RWPE2 (cell line): ENCODE data around the gene PPP4R1.

ENCODE experiments used
- ATAC-seq: fragments of 200-7000 bp; cut with Tn5 transposase; 3 replicates; pipeline ENCODE4 v1.9.1; 2021; ENCODE audit warnings: low read depth
- DNase-seq: peaks from one replicate; pipeline ENCODE4 v3.0.0-alpha.2; 2020; ENCODE audit warnings: low spot score
- H3K27ac ChIP-seq: fragments of 450-650 bp; 2 replicates; pipeline ENCODE4 v1.5.1; 2017; ENCODE audit warnings: mild to moderate bottlenecking; ENCODE audit not compliant: poor library complexity, severe bottlenecking
- H3K27me3 ChIP-seq: fragments of 250-450 bp; sonication (Bioruptor Pico); 2 replicates; pipeline ENCODE4 v1.5.1; 2021; ENCODE audit warnings: mild to moderate bottlenecking, moderate library complexity; ENCODE audit not compliant: insufficient read depth, poor library complexity, severe bottlenecking
- H3K36me3 ChIP-seq: fragments of 250-450 bp; sonication (Bioruptor Pico); 2 replicates; pipeline ENCODE4 v1.5.1; 2020; ENCODE audit warnings: low read depth, mild to moderate bottlenecking, moderate library complexity
- H3K4me1 ChIP-seq: fragments of 250-450 bp; sonication (Bioruptor Pico); 2 replicates; pipeline ENCODE4 v1.5.1; 2021; ENCODE audit warnings: mild to moderate bottlenecking, moderate library complexity; ENCODE audit not compliant: insufficient read depth, poor library complexity, severe bottlenecking
- H3K4me3 ChIP-seq: fragments of 250-450 bp; sonication (Bioruptor Pico); 2 replicates; pipeline ENCODE4 v1.5.1; 2021; ENCODE audit warnings: mild to moderate bottlenecking, moderate library complexity; ENCODE audit not compliant: severe bottlenecking
- H3K9me3 ChIP-seq: fragments of 250-450 bp; sonication (Bioruptor Pico); 2 replicates; pipeline ENCODE4 v1.5.1; 2021; ENCODE audit warnings: mild to moderate bottlenecking, moderate library complexity; ENCODE audit not compliant: severe bottlenecking
- CTCF ChIP-seq: fragments of 450-650 bp; IDR thresholded peaks from one replicate; pipeline ENCODE4 v1.5.1; 2017; ENCODE audit warnings: mild to moderate bottlenecking, moderate library complexity; ENCODE audit not compliant: poor library complexity, severe bottlenecking

Gene PPP4R1

GRCh38 chr18:9570255-9570654 is 44.1 kb downstream of the PPP4R1 start:
- TF ChIP-seq CTCF: no peak
- ATAC-seq (no peak), DNase-seq (no peak)
- Histone ChIP-seq H3K27me3 (no peaks in the 10 kb centered on the region), H3K4me3 (no peak overlapping the region), H3K9me3 (no peaks in the 10 kb centered on the region), H3K36me3 (peaks cover 100% of the 10 kb centered on the region), H3K27ac (no peak overlapping the region), H3K4me1 (no peaks in the 10 kb centered on the region)

- DNase-seq (no peak), ATAC-seq (no peak)
- Histone ChIP-seq H3K27me3 (no peaks in the 10 kb centered on the region), H3K4me1 (no peaks in the 10 kb centered on the region), H3K36me3 (peaks cover 98% of the 10 kb centered on the region), H3K4me3 (no peak overlapping the region), H3K9me3 (no peaks in the 10 kb centered on the region), H3K27ac (no peak overlapping the region)
- no peak for TF ChIP-seq CTCF
These were observed 45.2 kb downstream of the PPP4R1 start for GRCh38 chr18:9569178-9569577.

GRCh38 chr18:9568186-9568585 is 46.2 kb downstream of the PPP4R1 start:
- Histone ChIP-seq H3K36me3 (peaks cover 98% of the 10 kb centered on the region), H3K27ac (no peak overlapping the region), H3K4me1 (no peaks in the 10 kb centered on the region), H3K4me3 (no peak overlapping the region), H3K27me3 (no peaks in the 10 kb centered on the region), H3K9me3 (no peaks in the 10 kb centered on the region)
- ATAC-seq (no peak), DNase-seq (no peak)
- no peak for TF ChIP-seq CTCF

- Histone ChIP-seq H3K36me3 (peaks cover 98% of the 10 kb centered on the region), H3K9me3 (no peaks in the 10 kb centered on the region), H3K4me3 (no peak overlapping the region), H3K27ac (no peak overlapping the region), H3K27me3 (no peaks in the 10 kb centered on the region), H3K4me1 (no peaks in the 10 kb centered on the region)
- DNase-seq: no peak
- ATAC-seq: no peak
- TF ChIP-seq CTCF: no peak
These were observed 49.0 kb downstream of the PPP4R1 start for GRCh38 chr18:9565407-9565806.

- DNase-seq (no peak), ATAC-seq (no peak)
- Histone ChIP-seq H3K36me3 (peaks cover 98% of the 10 kb centered on the region), H3K4me3 (no peak overlapping the region), H3K27ac (no peak overlapping the region), H3K9me3 (no peaks in the 10 kb centered on the region), H3K27me3 (no peaks in the 10 kb centered on the region), H3K4me1 (peaks cover 16% of the 10 kb centered on the region)
- no peak for TF ChIP-seq CTCF
These were observed 51.0 kb downstream of the PPP4R1 start for GRCh38 chr18:9563331-9563730.
